ENCODE results near the gene ZNF500.
"Not testable (repeated sequence)": the region's sequence is repeated elsewhere in the genome, so short reads cannot be mapped to it uniquely, and the experiment has no call there.

Gene ZNF500

DNA sequence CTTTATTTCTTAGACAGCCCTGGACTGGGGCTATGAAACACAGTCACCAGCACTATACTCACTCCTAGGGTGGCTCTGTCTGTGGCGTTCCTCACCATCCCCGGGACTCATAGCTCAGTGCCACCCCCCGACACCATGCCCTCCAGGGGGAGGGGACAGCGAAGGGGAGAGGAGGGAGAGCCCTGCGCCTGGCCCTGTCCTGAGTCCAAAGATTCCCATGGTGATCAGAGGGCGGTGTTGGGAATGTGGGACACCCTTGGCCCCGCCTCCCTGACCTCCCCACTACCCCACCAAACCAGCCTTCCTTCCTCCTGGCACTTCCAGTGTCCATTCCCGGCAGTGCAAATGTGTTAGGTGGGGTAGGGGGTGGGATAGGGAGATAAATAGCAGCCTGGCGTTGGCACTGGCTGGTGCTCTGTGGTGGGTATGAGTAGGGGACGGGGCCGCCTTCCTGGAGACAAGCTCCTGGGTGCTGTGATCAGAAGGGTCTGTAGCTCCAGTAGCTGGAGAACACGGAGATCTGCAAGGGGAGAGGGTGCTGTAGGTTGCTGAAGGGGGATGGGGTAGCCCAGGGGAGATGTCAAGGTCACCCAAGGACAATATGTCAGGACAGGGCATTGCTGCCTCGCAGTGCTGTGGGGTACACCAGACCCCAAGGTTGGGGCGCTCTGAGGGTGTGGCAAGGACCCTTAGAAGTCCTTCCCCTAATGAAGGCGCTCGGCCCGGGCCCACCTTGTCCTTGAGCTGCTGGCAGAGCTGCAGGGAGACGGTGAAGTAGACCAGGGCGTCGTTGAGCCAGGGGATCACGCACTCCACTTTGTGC lies 30.2 kb upstream of the ZNF500 start:
- no peak for DNase-seq (ENCODE audit: low read depth in 2 of 2)

- no peak for DNase-seq (ENCODE audit: low read depth in 2 of 2)
These were observed 29.0 kb upstream of the ZNF500 start for GRCh38 chr16:4795828-4796572.

DNA sequence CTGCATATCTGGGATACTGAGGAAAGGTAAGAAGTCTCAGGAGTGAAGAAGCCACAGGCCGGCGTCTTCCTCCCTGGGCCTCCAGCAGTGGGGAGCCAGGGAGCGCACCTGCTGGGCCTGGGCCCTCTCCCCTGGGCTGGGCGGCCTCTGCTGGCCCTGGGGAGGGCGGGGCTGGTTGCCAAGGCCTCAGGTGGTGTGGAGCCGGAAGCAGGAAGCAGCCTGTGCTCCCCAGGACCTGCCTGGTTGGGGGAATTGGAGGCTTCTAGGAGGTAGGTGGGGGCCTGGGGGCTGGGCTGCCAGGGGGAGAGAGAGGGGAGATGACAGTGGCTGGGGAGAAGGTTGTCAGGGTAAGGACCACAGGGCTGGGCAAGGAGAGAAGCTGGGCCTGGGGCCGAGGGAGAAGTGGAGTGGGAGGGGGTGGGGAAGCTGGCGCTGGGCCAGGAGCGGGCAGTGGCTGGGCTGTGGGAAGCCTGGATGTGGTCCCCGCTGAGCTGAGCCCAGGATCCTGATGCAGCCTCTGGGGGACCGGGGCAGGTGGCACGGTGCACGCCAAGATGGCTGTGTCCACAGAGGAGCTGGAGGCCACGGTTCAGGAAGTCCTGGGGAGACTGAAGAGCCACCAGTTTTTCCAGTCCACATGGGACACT lies 28.3 kb upstream of the ZNF500 start, which contains the start of gene SMIM22:
TSS of gene SMIM22 (plus strand) at position 189 of the 647 bp plus-strand sequence. CDS start at position 555, 366 bp downstream.
- DNase-seq (ENCODE audit: low read depth in 2 of 2), result no peak

DNA sequence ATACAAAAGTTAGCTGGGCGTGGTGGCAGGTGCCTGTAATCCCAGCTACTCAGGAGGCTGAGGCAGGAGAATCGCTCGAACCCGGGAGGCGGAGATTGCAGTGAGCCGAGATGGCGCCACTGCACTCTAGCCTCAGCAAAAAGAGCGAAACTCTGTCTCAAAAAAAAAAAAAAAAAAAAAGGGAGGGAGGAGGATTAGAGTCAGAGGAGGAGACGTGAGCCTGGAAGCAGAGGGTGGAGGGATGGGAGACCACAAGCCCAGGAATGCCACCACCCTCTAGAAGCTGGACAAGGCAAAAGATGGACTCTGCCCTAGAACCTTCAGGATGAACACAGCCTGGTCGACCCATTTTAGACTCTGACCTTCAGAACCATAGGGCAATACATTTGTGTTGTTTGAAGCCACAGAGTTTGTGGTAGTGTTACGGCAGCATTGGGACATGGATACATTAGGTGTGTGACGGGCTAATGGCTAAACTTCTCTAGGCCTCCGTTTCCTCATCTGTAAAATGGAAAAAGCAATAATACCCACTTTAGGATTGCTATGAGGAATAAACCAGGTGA lies 26.1 kb upstream of the ZNF500 start:
- DNase-seq (ENCODE audit: low read depth in 2 of 2), result no peak

DNA sequence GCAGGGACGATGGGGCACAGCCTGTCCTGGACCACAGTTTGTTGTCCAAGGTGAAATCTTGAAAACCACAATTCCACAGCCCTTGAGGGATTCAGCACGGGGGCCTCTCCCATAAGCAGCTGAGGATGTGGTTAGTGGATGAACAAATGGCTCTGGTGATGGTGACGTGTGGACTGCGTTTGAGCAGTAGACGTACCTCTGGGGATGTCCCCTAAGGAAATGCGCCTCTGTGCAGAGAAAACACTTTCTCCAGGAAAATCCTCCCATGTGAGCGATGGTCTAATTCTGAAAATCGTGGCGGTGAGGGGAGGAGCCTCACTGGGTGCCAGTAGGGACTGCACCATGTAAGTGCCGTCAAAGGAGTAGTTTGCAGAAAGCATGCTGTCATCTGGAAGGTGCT lies 23.9 kb upstream of the ZNF500 start:
- no peak for DNase-seq (ENCODE audit: low read depth in 2 of 2)

DNA sequence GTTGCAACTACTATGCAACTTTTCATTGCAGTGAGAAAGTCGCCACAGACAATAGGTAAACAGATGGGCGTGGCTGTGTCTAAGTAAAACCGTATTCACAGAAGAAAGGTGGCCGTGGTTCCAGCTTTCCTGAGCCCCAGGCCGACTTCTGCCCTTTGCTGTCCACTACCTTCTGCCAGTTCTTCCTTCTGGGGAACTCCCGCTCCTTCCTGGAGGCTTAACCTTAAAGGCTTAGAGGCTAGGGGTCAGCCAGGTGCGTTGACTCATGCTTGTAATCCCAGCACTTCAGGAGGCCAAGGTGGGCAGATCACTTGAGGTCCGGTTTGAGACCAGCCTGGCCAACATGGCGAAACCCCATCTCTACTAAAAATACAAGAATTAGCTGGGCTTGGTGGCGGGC lies 23.3 kb upstream of the ZNF500 start:
- DNase-seq (ENCODE audit: low read depth in 2 of 2), result no peak

DNA sequence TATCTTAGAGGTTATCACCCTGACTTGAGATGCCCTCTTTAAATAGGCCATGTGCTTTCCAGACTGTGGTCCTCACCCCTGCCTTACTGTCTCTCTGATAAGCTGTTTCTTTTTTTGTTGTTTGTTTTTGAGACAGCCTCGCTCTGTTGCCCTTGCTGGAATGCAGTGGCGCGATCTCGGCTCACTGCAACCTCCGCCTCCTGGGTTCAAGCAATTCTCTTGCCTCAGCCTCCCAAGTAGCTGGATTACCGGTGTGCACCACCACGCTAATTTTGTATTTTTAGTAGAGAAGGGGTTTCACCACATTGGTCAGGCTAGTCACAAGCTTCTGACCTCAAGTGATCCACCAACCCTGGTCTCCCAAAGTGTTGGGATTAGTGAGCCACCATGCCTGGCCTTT lies 21.9 kb upstream of the ZNF500 start:
- no peak for DNase-seq (ENCODE audit: low read depth in 2 of 2)

GRCh38 chr16:4788489-4788889 lies 21.5 kb upstream of the ZNF500 start:
- no peak for DNase-seq (ENCODE audit: low read depth in 2 of 2)

GRCh38 chr16:4787627-4788482 lies 20.9 kb upstream of the ZNF500 start, which contains the start of gene SEPTIN12:
Gene SEPTIN12 (minus strand): TSS chr16:4788345. CDS start chr16:4787645, 700 bp downstream.
- DNase-seq (ENCODE audit: low read depth in 2 of 2), result no peak

DNA sequence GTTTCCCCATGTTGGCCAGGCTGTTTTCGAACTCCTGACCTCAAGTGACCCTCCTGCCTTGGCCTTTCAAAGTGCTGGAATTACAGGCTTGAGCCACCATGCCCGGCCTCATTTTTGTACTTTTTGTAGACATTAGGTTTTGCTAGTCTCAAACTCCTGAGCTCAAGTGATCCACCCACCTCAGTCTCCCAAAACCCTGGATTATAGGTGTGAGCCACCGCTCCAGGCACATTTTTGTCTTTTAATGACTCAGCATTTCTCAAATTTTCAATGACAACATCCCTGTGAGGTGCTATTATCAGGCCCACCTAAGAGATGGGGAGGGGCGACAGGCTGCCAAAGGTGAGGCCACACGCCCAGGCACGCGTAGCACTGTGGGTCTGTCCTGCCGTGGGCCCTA lies 20.1 kb upstream of the ZNF500 start:
- no peak for DNase-seq (ENCODE audit: low read depth in 2 of 2)

DNA sequence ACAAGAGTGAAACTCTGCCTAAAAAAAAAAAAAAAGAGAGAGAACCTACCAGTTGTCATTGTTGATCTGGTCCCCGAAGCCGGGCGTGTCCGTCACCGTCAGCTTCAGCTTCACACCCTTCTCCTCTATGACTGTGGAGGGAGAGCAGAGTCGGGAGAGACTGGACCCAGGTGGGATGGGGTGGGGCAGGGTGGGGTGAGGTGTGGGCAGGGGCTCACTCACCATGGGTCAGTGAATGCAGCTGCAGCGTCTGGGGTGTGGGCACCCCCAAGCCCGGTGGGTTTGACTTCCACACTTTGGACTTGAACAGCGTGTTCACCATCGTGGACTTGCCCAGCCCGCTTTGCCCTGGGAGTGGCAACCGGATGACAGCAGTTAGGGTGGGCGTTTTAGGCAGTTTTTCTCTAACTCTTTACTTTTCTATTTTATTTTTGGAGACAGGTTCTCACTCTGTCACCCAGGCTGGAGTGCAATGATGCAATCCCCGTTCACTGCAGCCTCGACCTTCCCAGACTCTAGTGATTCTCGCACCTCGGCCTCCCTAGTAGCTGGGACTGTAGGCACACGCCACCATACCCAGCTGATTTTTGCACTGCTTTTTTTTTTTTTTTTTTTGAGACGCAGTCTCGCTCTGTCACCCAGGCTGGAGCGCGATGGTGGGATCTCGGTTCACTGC lies 18.9 kb upstream of the ZNF500 start:
- DNase-seq (ENCODE audit: low read depth in 2 of 2), result no peak

GRCh38 chr16:4784444-4784987 lies 17.6 kb upstream of the ZNF500 start:
- not testable (repeated sequence) for DNase-seq (ENCODE audit: low read depth in 2 of 2)

GRCh38 chr16:4783951-4784336 lies 17.0 kb upstream of the ZNF500 start:
- no peak for DNase-seq (ENCODE audit: low read depth in 2 of 2)

- DNase-seq (ENCODE audit: low read depth in 2 of 2), result no peak
These were observed 16.4 kb upstream of the ZNF500 start for GRCh38 chr16:4783251-4783950.

DNA sequence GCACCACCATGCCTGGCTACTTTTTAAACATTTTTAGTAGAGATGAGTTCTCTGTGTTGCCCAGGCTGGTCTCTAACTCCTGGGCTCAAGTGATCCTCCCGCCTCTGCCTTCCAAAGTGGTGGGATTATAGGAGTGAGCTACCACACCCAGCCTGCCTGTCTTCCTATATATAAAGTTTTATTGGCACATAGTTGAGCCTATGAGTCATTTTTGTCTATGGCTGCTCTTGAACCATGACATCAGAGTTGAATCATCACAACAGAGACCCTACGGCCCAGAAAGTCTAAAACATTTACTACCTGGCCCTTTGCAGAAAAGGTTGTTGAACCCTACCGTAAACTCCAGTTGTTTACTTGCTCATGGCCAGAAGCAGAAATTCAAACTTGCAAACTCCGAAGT lies 13.3 kb upstream of the ZNF500 start:
- DNase-seq (ENCODE audit: low read depth in 2 of 2), result no peak

DNA sequence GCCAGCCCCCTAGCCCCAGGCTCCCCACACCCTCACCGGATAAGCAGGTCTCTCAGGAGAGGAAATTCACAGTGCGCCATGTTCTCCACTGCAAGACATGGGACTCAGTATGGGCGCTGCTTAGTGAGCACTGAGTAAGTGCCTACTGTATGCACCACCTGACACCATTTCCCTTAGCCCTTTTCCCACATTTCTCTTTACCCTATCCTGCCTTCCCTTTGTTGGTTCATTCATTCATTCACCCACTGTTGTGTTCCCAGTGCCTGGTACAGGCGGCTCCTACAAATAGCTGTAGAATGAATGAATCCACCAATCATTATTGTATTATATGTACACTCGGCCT lies 11.1 kb upstream of the ZNF500 start:
- DNase-seq (ENCODE audit: low read depth in 2 of 2), result no peak

GRCh38 chr16:4777339-4778049 lies 10.5 kb upstream of the ZNF500 start:
- DNase-seq (ENCODE audit: low read depth in 2 of 2), result no peak

- DNase-seq (ENCODE audit: low read depth in 2 of 2), result no peak
These were observed 9.3 kb upstream of the ZNF500 start for GRCh38 chr16:4776141-4776705.

DNA sequence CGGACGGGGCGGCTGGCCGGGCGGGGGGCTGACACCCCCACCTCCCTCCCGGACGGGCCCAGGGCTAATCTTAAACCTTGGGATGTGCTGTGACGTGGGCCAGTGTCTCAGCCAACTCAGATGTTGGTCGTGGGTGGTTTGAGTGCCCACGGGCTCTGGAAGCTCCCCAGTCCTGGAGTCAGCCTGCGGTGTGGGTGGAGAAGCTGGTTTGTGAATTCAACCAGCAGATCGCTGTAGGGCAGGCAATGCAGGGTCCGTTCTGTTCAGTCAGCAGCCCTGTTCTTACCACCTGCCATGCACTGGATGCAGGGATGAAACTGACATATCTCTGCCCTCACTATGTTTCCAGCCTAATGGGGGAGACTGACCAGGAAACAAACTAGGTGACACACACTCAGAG lies 8.0 kb upstream of the ZNF500 start:
- no peak for DNase-seq (ENCODE audit: low read depth in 2 of 2)
